H9 (cell line): Measurements from ENCODE around the gene TRAF3. TPM values are rescaled to one million over a fixed set of nuclear protein-coding genes. Genes with fewer than 3 reads are reported as not detected.

Experiments
- DNase-seq: peaks from one replicate; pipeline ENCODE4 v3.0.0-alpha.2; 2017
- H2AFZ ChIP-seq: one replicate; pipeline ENCODE4 v1.6.1; 2013; ENCODE audit warnings: mild to moderate bottlenecking, low read length, control low read depth, moderate library complexity
- H2AK5ac ChIP-seq: 2 replicates; pipeline ENCODE4 v1.6.1; 2013; ENCODE audit warnings: low read length, control low read depth, mixed read lengths; ENCODE audit not compliant: insufficient read length
- H2BK120ac ChIP-seq: one replicate; pipeline ENCODE4 v1.6.1; 2013; ENCODE audit warnings: low read depth, mild to moderate bottlenecking, low read length, control low read depth, inconsistent platforms; ENCODE audit not compliant: poor library complexity, severe bottlenecking
- H2BK12ac ChIP-seq: 2 replicates; pipeline ENCODE4 v1.6.1; 2013; ENCODE audit warnings: low read length, control low read depth, mixed read lengths, low read depth; ENCODE audit not compliant: insufficient read length
- H2BK15ac ChIP-seq: 2 replicates; pipeline ENCODE4 v1.6.1; 2013; ENCODE audit warnings: low read depth, low read length, control low read depth
- H2BK20ac ChIP-seq: one replicate; pipeline ENCODE4 v1.6.1; 2013; ENCODE audit warnings: low read depth, mild to moderate bottlenecking, low read length, control low read depth, inconsistent platforms; ENCODE audit not compliant: poor library complexity, severe bottlenecking
- H2BK5ac ChIP-seq: 2 replicates; pipeline ENCODE4 v1.6.1; 2013; ENCODE audit warnings: low read length, control low read depth, mixed read lengths; ENCODE audit not compliant: insufficient read length
- H3K14ac ChIP-seq: 2 replicates; pipeline ENCODE4 v1.6.1; 2013; ENCODE audit warnings: low read length, control low read depth; ENCODE audit not compliant: insufficient read depth
- H3K18ac ChIP-seq: 2 replicates; pipeline ENCODE4 v1.6.1; 2013; ENCODE audit warnings: low read depth, mild to moderate bottlenecking, mixed read lengths, low read length, control low read depth; ENCODE audit not compliant: insufficient read length
- H3K23ac ChIP-seq: 2 replicates; pipeline ENCODE4 v1.6.1; 2013; ENCODE audit warnings: low read length, control low read depth, mixed read lengths, low read depth; ENCODE audit not compliant: insufficient read length
- H3K23me2 ChIP-seq: 2 replicates; pipeline ENCODE4 v1.6.1; 2013; ENCODE audit warnings: low read depth, mild to moderate bottlenecking, mixed read lengths, low read length, control low read depth; ENCODE audit not compliant: insufficient read length, poor library complexity, severe bottlenecking
- H3K27ac ChIP-seq: 2 replicates; pipeline ENCODE4 v1.5.1; 2013; ENCODE audit warnings: low read length, control low read depth, mixed read lengths, low read depth; ENCODE audit not compliant: insufficient read length
- H3K27me3 ChIP-seq: 2 replicates; pipeline ENCODE4 v1.6.1; 2013; ENCODE audit warnings: low read length, control low read depth, inconsistent platforms; ENCODE audit not compliant: insufficient read depth
- H3K4ac ChIP-seq: 2 replicates; pipeline ENCODE4 v1.6.1; 2013; ENCODE audit warnings: low read depth, mild to moderate bottlenecking, control low read depth, inconsistent platforms, low read length, moderate library complexity
- H3K4me1 ChIP-seq: 2 replicates; pipeline ENCODE4 v1.6.1; 2013; ENCODE audit warnings: low read length, control low read depth, inconsistent platforms; ENCODE audit not compliant: insufficient read depth
- H3K4me2 ChIP-seq: 2 replicates; pipeline ENCODE4 v1.6.1; 2013; ENCODE audit warnings: low read length, control low read depth, mixed read lengths; ENCODE audit not compliant: insufficient read length, insufficient read depth
- H3K56ac ChIP-seq: 2 replicates; pipeline ENCODE4 v1.6.1; 2013; ENCODE audit warnings: low read depth, mild to moderate bottlenecking, mixed read lengths, low read length, control low read depth; ENCODE audit not compliant: insufficient read length
- H3K79me1 ChIP-seq: 2 replicates; pipeline ENCODE4 v1.6.1; 2013; ENCODE audit warnings: low read depth, mild to moderate bottlenecking, moderate library complexity, low read length, control low read depth, inconsistent platforms; ENCODE audit not compliant: insufficient read depth, poor library complexity, severe bottlenecking
- H3K79me2 ChIP-seq: 2 replicates; pipeline ENCODE4 v1.6.1; 2013; ENCODE audit warnings: low read length, control low read depth, inconsistent platforms; ENCODE audit not compliant: insufficient read depth
- H3K9ac ChIP-seq: 2 replicates; pipeline ENCODE4 v1.6.1; 2013; ENCODE audit warnings: low read length, control low read depth, mixed read lengths; ENCODE audit not compliant: insufficient read length; ENCODE audit errors: extremely low read depth
- H3K9me3 ChIP-seq: one replicate; pipeline ENCODE4 v1.6.1; 2013; ENCODE audit warnings: low read depth, low read length, inconsistent platforms; ENCODE audit not compliant: control insufficient read depth
- H3T11ph ChIP-seq: one replicate; pipeline ENCODE4 v1.6.1; 2013; ENCODE audit warnings: mild to moderate bottlenecking, low read length, control low read depth, inconsistent platforms
- H4K20me1 ChIP-seq: one replicate; pipeline ENCODE4 v1.6.1; 2013; ENCODE audit not compliant: control insufficient read depth, insufficient read length, insufficient read depth
- H4K5ac ChIP-seq: 2 replicates; pipeline ENCODE4 v1.6.1; 2013; ENCODE audit warnings: low read depth, mild to moderate bottlenecking, mixed read lengths, low read length, control low read depth; ENCODE audit not compliant: insufficient read length
- H4K8ac ChIP-seq: replicated peaks from 2 replicates; pipeline ENCODE4 v1.6.1; 2013; ENCODE audit warnings: low read length, control low read depth, mixed read lengths, low read depth; ENCODE audit not compliant: insufficient read length
- H4K91ac ChIP-seq: 2 replicates; pipeline ENCODE4 v1.6.1; 2013; ENCODE audit warnings: low read depth, mild to moderate bottlenecking, moderate library complexity, mixed read lengths, low read length, control low read depth; ENCODE audit not compliant: insufficient read length
- H3K27ac Mint-ChIP-seq, 3 experiments: 2 replicates in 2 of 3; 3 replicates in 1 of 3; pipeline ENCODE4 v1.8.0; 2020 to 2021; ENCODE audit warnings: mixed read lengths in 3 of 3, mild to moderate bottlenecking in 1 of 3, moderate library complexity in 1 of 3
- H3K27me3 Mint-ChIP-seq: 2 replicates; pipeline ENCODE4 v1.8.0; 2021; ENCODE audit warnings: low read depth, mild to moderate bottlenecking, moderate library complexity, mixed read lengths
- H3K36me3 Mint-ChIP-seq, 3 experiments: 2 replicates in 2 of 3; 3 replicates in 1 of 3; pipeline ENCODE4 v1.8.0; 2020 to 2021; ENCODE audit warnings: low read depth in 3 of 3, mixed read lengths in 3 of 3; ENCODE audit not compliant: insufficient read depth in 1 of 3
- H3K4me1 Mint-ChIP-seq, 2 experiments: 2 replicates each; pipeline ENCODE4 v1.8.0; 2020; ENCODE audit warnings: mixed read lengths in 2 of 2
- H3K4me3 Mint-ChIP-seq, 2 experiments: 2 replicates in 1 of 2; 3 replicates in 1 of 2; pipeline ENCODE4 v1.8.0; 2020 to 2021; ENCODE audit warnings: mild to moderate bottlenecking in 2 of 2, mixed read lengths in 2 of 2, moderate library complexity in 1 of 2
- H3K9me3 Mint-ChIP-seq, 2 experiments: 2 replicates in 1 of 2; 3 replicates in 1 of 2; pipeline ENCODE4 v1.8.0; 2020; ENCODE audit warnings: mild to moderate bottlenecking in 2 of 2, mixed read lengths in 2 of 2, moderate library complexity in 1 of 2
- CTCF ChIP-seq: fragments of 200-600 bp; sonication (generic); conservative IDR thresholded peaks from 3 replicates; pipeline ENCODE4 v1.8.0; 2021; ENCODE audit warnings: antibody characterized with exemption, mild to moderate bottlenecking
- WGBS: extraction: QIAGEN DNeasy Blood & Tissue Kit; methylation state at CpG from one replicate; pipeline ENCODE4 v1.1.7; 2013; ENCODE audit warnings: missing lambda C conversion rate, low lambda C conversion rate, mixed read lengths; ENCODE audit not compliant: insufficient read length; ENCODE audit errors: extremely low coverage; 5-methylcytosine and 5-hydroxymethylcytosine counted together
- total RNA-seq: library from RNA; stranded (reverse); gene quantifications from 2 replicates; pipeline ENCODE4 v1.2.1, GENCODE V29; 2021

The TRAF3 gene
- total RNA-seq, 1 experiment from 2014 or later, result 9.6 TPM

GRCh38 chr14:102872020-102872419 lies 94.8 kb downstream of the TRAF3 start:
- no peak overlapping the region for H3T11ph ChIP-seq
- H3K23me2 ChIP-seq, result no peaks in the 10 kb centered on the region
- no CpG with 5 or more reads among the region's 5 CpGs for WGBS

More at GRCh38 chr14:102872020-102872419, 94.8 kb downstream of the TRAF3 start:
- Histone ChIP-seq H3K4ac (no peak overlapping the region), H3K9me3 (no peaks in the 10 kb centered on the region), H2BK20ac (no peak overlapping the region), H4K91ac (no peak overlapping the region), H3K18ac (no peak overlapping the region), H2BK12ac (no peak overlapping the region), H3K14ac (no peak overlapping the region), H2AFZ (no peak overlapping the region), H4K20me1 (no peaks in the 10 kb centered on the region), H3K27ac (no peak overlapping the region), H2AK5ac (no peak overlapping the region), H3K4me2 (no peak overlapping the region), H3K27me3 (no peaks in the 10 kb centered on the region), H3K56ac (no peak overlapping the region), H3K79me2 (no peaks in the 10 kb centered on the region), H3K23ac (no peak overlapping the region), H3K79me1 (no peaks in the 10 kb centered on the region), H3K9ac (no peak overlapping the region), H2BK120ac (no peak overlapping the region), H4K5ac (no peak overlapping the region), H2BK15ac (no peak overlapping the region), H2BK5ac (no peak overlapping the region), H4K8ac (no peak overlapping the region), H3K4me1 (no peaks in the 10 kb centered on the region)
- Mint-ChIP-seq H3K27ac (peak overlapping the region in 1 of 3 experiments; percentile 92; a peak in 2 of 7 replicates), H3K9me3 (no peaks in the 10 kb centered on the region), H3K4me3 (no peak overlapping the region), H3K4me1 (peaks cover 14% of the 10 kb centered on the region in 2 experiments), H3K36me3 (peaks cover 0 to 18% (median 2%) of the 10 kb centered on the region in 3 experiments; a peak in 3 of 7 replicates), H3K27me3 (no peaks in the 10 kb centered on the region)
- no peak for TF ChIP-seq CTCF
- no peak for DNase-seq
